Measurements from ENCODE around the gene FASLG.

FASLG gene

DNA sequence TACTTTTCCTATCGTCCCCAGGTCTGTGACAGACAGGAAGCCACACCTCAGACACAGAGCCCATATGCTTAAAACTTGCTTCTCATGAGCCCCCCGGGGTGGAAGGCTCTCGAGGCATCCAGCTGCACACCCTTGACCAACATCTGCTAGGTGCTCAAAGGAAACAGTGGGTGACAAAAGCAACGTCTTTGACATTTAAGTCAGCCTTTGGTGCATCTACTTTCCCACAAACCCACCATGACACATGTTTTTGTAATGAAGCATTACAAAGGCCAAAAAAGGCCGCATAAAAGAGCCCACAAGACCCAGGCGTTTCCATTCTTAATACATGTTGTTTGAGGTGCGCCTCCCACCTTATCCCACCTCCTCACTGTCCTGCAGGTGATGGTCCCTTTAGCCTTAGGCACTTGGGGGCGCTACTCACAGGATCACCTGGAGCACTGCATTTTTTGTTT is 11.8 kb upstream of the FASLG start:
- no peak for FAIRE-seq

DNA sequence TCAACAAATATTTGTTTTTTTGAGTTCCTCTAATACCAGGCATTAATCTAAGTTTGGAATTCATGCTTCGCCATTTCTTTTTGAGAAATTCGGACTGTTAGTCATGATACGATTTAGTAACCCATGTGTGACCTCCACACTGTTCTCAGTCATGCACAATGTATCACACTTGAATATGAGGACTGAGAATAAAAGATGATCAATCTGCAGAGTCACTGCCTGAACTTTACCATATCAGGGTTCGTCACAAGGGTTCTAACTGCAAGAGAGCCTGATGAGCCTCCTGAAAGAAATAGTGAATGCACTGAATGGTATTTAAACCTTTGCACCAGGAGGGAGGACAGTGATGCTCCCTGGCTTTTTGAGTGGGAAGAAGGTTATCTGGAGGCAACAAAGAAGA is 10.9 kb upstream of the FASLG start:
- FAIRE-seq = no peak

DNA sequence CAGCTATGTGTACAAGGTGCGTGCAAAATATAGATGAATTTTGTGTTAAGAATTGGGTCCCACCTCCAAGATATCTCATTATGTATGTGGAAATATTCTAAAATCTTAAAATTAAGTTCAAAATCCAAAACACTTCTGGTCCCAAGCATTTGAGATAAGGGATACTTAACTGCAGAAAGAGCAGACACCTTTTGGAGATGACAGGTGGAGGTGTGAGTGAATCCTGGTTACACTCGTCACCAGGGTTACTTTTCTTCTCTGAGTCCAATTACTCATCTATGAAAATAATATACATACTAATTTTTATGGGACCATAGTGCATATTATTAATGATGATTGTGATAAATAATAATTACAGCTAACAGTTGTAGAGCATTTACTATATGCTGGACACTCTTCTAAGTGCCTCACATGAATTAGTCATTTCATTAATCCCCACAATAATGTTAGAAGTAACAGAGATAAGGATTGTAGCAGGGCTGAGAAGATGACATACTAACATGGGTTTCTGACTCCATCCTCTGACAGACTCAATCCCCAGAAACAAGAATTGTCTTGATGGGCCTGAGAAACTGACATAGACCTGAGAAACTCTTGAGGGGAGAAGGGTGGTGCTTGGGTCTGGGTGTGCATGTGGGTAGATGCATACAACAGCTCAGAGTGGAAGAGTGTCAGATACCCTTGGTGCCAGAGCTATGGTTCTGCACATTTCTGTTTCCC is 8.3 kb upstream of the FASLG start:
- FAIRE-seq = no peak

DNA sequence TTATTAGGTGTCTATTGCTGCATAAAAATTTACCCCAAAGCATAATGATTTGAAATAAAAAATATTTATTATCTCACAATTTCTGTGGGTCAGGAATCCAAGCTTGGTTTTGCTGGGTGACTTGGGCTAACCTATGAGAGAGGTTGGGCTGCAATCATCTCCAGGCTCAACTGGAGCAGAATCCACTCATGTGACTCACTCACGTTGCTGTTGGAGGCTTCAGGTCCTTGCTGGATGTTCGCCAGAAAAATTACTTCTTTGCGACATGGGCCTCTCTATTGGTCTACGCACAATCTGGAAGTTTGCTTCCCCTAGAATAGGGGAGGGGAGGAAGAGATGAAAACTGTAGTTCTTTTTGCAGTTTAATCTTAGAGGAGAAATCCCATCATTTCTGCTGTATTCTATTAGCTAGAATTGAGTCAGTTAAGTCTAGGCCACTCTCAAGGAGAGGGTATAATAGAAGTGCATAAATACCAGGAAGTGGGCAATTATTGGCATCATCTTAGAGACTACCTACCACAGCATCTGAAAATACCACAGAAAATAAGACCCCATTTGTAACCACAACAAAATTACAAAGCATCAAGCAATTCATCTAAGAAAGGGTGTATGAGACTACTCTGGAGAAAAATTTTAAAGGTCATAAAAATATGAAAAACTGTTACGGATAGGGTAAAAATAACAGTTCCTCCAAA is 5.7 kb upstream of the FASLG start:
- FAIRE-seq = no peak

DNA sequence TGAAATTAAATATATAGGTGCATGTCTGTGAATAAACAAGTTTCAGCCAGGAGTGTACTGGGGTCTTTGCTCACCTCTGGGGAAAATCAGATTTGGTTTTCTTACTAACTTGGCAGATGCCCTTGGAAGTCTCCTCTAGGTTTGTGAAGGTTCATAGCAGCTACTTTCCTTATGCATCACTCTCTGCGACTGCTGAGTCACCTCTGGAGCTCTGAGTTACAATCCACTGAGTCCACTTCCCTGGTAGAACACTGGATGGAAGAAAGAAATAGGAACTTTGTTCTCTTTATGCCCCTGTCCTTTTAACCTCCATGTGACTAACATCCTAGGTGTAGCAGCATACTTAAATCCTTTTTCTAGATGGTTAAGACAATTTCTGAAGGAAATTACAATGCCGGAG is 4.4 kb upstream of the FASLG start:
- no peak for FAIRE-seq

DNA sequence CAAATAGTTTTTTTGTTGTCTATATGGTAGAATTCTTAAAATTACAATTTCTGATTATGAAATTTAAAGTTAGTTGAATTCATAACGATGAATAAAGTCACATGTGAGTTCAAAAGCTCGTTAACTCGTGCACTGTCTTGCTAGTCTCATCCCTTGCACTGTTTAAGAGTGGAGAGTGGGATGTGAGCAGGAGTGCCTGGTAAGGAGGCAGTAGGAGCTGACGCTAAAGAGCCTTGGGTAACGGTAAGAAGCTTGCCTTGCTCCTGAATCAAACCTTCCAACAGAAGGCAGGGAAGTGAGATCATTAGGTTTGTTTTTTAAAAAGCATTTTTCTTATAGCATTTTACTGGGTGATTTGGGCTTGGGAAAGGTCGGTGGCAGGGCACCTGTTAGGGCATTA is 2.3 kb upstream of the FASLG start:
- FAIRE-seq = no peak

DNA sequence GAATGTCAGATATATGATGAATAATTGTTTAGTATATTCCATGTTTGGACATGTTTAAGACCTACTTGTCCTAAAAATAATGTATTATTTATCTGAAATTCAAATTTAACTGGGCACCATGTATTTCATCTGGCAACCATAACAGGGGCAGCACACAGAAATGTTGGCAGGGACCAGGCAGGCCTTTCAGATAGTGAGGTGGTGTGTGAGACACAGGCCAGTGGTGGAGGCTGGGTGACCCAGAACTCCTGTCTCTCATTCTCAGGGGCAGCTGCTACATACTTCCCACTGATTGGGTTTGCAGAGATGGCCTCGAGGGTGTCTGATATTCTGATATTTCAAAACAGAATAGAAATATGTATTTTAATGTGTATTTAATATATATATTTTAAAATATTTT is 1.3 kb upstream of the FASLG start:
- FAIRE-seq = no peak

DNA sequence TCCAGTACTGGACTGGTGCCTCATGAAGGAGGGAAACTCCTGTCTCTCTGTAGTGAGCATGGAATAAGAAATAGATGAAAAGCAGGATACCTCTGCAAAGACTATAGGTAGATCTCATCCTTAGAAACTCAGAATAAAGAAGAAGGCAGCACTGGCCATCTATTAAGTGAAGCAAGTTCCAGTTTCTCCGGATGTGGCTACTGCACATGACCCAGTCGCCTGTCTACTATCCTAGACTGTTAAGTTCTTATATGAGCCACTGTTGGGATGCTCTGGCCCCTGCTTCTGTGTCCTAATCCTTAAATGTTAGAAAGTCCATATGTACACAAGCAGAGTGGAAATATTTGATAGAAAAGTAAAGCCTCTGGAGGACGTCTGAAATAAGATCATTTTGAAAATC is 2.2 kb downstream of the FASLG start:
- no peak for FAIRE-seq

DNA sequence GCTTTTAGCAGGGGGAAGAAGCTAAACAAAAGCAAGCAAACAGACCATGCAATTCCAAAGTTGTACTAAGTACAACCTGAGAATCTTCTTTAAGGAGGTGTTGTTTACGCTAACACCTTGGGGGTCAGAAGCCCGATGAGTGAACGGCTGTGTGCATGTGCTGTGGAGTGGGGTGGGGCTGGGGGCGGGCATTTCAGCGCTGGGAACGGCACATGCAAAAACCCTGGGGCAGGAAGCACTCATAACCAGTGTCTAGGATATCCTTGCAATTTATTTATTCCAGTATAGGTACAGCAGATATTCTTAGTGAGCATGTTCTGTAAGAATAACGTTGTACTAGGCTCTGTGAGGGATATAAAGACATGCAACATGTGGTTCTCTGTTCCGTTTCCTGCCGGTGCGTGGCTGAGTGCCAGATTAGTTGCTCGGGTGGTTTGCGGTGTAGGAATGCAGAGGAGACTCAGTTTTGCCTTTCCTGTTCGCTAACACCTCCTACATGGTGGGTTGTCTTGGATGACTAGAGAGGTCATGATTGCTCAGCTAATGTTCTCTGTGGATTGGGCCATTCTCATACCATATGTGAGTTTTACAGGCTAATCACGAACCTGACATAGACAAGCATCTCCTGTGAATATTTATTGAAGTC is 3.7 kb downstream of the FASLG start:
- FAIRE-seq = no peak

DNA sequence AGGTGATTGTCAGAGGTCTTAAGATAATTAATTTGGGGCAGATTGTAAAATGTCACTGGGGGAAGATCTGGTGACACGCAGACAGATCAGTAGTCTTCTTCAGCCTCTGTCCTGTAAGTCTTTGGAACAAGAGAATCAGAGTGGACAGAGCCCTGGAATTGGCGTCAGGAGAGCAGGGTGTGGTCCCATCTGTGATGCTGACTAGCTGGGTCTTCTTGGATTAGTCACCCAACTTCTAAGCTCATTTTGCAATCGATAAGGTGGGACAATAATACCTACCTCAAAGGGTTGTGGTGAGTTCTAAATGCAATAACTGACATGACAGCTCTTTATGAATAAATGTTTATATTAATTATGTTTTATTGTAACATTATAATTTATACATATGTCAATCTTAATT is 4.8 kb downstream of the FASLG start:
- FAIRE-seq = no peak

DNA sequence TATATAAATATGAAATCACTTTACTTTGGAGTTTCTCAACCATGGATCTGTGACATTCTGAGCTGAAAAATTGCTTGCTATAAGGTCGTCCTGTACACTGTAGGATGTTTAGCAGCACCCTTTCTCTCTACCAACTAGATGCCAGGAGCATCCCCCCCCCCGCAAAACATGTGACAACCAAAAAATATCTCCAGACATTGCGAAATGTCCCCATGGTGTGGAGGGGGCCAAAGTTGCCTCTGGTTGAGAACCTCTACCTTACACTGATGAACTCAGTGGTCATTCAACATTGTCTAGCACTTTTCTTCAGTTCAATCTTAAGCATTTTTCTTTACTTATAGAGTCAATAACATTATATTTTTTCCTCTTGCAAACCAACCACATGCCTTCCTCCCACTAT is 9.2 kb downstream of the FASLG start:
- no peak for FAIRE-seq

DNA sequence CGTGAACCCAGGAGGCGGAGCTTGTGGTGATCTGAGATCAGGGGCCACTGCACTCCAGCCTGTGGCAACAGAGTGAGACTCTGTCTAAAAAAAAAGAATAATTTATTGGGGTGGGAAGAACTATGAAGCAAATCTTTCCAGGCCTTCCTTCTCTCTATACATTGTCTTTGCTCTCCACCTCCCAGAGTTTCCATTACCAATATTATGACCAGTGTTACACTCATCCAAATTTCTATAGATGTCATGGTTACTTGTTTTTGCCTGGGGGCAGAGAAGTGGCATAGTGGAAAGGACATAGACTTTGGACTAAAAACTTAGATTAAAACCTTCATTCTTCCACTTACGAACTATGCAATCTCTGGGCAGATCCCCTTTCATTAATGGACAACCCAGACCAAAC is 10.1 kb downstream of the FASLG start:
- FAIRE-seq = no peak

DNA sequence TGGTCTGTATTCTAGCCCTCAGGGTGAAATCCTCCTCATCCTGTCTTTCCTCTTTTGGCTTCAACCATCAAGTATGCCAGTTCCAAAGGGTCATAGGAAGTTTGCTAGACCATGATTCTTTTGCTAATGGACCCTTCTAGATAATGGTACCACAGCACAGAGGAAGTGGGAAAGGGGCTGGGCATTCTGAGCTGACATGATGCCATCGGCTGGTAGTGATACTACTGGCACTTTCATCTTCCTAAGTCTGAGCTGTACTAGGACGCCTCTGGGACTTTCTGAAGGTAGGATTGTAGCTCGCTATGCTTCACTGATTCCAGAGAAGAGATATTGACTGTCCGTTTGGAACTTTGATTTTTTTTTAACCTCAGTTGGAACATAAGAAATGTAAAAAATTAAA is 11.4 kb downstream of the FASLG start:
- no peak for FAIRE-seq

DNA sequence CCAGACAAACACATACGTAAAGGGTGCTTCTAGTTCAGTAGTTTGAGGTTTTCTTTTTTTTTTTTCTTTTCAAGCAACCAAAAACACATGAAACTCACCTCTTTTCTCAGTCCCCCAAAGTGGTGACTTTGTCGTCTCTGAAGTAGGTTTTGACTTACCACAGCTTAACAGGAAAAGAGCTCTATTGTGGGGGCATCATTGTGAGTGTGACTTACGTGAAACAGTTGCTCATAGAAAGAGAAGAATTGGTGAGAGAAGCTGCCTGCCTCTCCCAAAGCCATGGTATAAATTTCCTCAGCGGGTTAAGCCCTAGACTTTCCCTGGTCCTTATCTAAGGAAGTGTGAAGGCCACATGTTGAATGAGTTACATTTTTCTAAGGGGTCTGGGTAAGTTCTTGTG is 11.9 kb downstream of the FASLG start:
- FAIRE-seq = no peak

DNA sequence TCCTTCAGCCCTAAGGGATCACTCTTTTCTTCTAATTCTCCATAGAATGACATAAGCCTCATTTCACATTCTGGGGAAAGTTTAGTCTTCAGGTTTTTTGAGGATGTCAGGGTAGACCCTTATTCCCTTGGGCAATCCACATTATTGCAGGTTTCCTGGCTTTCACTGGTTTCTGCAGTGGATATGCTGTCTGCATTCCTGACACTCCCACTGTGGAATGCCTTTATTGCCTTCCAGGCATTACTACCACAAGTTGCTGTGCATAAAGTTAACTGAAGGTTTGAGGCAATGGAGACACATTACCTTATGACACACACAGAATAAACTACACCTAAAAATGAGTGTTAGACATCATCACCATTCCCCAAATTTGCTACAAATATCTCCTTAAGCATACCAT is 12.7 kb downstream of the FASLG start:
- no peak for FAIRE-seq

DNA sequence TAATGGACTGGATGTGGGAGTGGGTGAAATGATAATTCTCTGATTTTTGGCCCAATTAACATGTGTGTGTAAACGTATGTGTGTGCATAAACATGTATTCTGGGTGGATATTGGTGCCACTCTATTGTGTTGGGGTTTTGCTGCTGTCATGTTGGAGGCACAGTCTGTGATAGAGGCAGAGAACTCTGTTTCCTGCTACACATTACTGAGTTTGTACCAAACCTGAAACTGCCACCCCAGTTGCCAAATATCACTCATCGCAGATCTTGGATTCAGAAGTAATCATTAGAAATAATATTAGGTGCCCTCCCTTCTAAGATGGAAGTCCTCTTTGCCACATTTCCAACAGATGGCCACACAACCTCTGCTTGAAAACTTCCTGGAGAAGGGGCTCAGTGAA is 13.8 kb downstream of the FASLG start:
- FAIRE-seq = no peak

DNA sequence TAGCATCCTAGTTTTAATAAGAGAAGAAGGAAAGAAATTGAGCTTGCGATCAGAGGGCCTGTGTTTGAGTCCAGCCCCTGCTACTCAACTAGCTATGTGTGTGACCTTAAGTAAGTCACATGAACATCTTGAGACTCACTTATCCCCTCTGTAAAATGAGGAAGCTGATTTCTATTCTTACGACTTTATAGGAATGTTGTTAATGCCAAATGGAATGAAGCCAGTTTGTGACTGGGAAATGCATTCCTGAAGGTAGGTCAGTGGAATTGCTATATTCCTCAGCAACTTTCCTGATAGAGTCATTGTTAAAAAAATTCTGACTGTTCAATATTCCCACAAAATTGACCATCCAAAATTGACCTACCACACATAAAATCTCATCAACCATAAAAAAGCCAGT is 14.9 kb downstream of the FASLG start:
- no peak for FAIRE-seq

DNA sequence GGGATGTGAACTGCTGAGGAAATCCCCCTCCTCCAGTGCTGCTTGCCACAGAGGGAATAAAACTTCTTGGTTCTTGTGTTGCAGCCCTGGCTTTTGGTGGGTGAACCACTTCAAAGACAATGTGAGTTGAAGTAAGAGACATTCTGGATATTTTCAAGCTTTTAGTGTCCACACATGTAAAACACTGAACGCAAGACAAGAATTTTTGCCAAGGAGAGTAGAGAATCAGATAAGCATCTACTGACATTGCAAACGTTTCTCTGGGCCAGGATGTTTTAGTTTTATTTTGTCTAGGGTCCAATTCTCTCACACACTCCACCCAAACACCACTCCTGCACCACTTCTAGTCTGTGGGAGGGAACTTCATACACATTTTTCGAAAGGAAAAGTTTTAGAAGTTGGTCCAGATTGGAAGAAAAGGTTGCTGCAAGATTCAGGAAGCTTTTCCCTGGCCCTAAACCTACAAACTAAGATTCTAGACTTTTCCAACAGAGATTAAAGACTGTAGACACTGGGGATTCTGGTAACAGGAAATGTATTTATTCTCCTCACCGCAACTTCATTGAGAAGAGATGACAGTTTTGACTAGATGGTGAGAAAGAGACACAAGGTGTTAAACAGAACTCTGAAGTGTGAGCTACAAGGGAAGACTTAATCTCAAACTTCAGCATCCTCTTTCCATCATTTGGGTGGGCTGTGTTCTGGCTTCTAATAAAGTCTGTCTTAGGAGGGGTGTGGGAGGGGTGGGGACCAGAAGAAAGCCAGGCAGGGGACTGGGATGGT is 16.1 kb downstream of the FASLG start:
- no peak for FAIRE-seq

DNA sequence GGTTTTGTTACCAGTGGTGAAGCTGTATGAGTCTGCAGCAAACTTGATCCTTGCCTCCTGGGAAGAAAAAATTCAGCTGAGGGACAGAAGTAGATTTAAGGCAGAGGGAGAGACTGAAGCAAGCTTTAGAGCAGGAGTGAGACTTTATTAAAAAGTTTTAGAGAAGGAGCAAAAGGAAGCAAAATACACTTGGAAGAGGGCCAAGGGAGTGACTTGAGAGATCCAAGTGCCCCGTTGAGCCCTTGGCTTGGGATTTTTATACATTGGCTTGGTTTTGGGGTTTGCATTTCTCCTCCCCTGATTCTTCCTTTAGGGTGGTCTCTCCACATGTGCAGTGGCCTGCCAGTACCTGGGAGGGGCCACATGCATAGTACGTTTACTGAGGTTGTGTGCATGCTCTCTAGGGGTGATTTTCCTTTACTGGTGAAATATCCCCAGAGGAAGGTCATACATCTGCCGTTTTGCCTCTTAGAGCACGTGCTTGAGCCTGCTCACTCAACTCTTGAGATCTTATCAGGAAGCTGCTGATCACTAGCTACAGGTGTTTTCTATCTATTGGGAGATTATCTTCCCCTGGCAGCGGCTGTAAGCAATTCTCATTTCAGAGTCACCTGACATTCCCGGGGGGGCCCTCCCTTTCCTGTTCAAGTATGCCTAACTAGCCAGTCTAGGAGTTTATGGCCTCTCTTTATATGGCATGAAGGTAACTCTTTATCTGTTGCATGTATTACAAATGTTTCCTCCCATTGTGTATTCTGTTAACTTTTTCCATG is 20.3 kb downstream of the FASLG start:
- no peak for FAIRE-seq

DNA sequence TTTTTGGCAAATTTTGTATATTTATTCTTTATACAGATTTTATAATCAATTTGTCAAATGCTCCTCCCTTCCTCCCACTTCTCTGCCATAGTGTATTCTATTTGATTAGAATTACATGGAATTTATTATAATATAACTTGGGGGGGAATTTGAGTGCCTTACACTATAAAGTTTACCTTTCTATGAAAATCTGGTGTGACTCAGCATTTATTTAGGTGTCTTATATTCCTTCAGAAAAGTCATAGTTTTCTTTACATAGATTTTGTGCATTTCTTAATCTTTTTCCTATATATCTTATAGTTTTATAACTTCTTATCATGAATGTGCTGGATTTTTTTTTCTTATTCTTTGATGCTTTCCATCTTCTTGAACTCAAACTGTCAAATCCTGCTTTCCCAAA is 21.3 kb downstream of the FASLG start:
- FAIRE-seq = no peak

DNA sequence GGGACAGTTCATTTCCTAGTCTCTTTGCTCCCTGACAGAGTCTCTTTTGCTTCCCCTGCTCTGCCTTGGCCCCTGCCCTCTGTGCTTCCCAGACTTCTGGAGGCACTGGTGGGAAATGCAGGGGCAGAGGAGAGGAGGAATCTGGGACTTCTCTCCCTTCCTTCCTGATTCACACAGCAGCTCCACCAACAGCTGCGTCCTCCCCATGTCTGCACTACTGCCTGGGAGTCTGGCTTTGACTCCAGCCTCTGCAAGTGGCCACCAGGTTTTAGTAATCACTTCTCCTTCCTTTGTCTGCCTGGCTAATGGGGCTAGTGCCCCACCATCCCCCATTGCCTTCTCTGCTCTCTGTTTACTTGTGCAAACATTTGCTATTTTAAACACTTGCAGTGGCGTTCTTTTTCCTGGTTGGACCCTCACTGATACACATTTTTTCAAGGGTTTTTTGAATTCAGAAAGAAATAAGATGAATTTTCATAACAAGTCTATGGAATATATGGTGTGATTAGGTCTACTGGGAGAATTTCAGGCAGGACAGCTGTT is 21.9 kb downstream of the FASLG start:
- no peak for FAIRE-seq

DNA sequence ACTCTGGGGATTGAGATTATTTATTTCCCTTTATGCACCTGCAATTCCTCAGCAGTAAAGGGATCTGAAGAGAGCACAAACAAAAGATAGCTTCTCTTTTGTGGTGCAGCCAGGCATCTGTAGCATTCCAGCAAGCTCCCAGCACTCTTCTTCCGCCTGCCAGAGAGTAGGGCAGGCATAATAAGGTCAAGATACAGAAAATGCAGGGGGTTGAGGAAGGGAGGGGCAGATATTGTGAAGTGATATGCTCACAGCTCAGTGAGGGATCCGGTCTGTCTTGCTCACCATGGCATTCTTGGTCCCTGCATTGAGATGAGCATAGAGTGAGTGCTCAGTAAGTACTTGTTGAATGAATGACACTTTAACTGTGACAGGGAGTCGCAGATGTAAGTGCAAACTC is 23.9 kb downstream of the FASLG start:
- FAIRE-seq = no peak

Data from colon (tissue), 2 donors.